PC-9 (cell line): ENCODE results near the gene TBC1D8.

Experiments used
- CTCF ChIP-seq: fragments of 200-600 bp; sonication (generic); conservative IDR thresholded peaks from 2 replicates; pipeline ENCODE4 v1.6.1; 2017; ENCODE audit warnings: mixed run types, antibody characterized with exemption, mild to moderate bottlenecking, moderate library complexity
- EZH2 ChIP-seq: fragments of 200-600 bp; sonication (generic); IDR thresholded peaks from 2 replicates; pipeline ENCODE4 v1.8.0; 2017; ENCODE audit warnings: antibody characterized with exemption, low read depth

- TF ChIP-seq CTCF (no peak), EZH2 (no peak)
These were observed 146.4 kb downstream of the TBC1D8 start for GRCh38 chr2:101004620-101005325.
